Ishikawa (cell line): ENCODE data around the gene TUBB6.

ENCODE experiments used
- CEBPB ChIP-seq: IDR thresholded peaks from 2 replicates; pipeline ENCODE4 v1.6.1; 2012
- CREB1 ChIP-seq: IDR thresholded peaks from 2 replicates; pipeline ENCODE4 v1.6.1; 2012; ENCODE audit warnings: low read depth
- EGR1 ChIP-seq: IDR thresholded peaks from 2 replicates; pipeline ENCODE4 v1.6.1; 2012
- EP300 ChIP-seq: IDR thresholded peaks from 2 replicates; pipeline ENCODE4 v1.6.1; 2012; ENCODE audit warnings: borderline replicate concordance
- FOXM1 ChIP-seq: IDR thresholded peaks from 2 replicates; pipeline ENCODE4 v1.6.1; 2012; ENCODE audit warnings: low read depth, borderline replicate concordance
- MAX ChIP-seq: IDR thresholded peaks from 2 replicates; pipeline ENCODE4 v1.6.1; 2012
- NFIC ChIP-seq: IDR thresholded peaks from 2 replicates; pipeline ENCODE4 v1.6.1; 2012
- RAD21 ChIP-seq: IDR thresholded peaks from 2 replicates; pipeline ENCODE4 v1.6.1; 2012; ENCODE audit warnings: low read depth
- TAF1 ChIP-seq: IDR thresholded peaks from 2 replicates; pipeline ENCODE4 v1.6.1; 2012; ENCODE audit warnings: low read depth, mild to moderate bottlenecking
- TCF12 ChIP-seq: IDR thresholded peaks from 2 replicates; pipeline ENCODE4 v1.6.1; 2012; ENCODE audit warnings: low read depth
- TEAD4 ChIP-seq: IDR thresholded peaks from 2 replicates; pipeline ENCODE4 v1.6.1; 2012
- USF1 ChIP-seq: IDR thresholded peaks from 2 replicates; pipeline ENCODE4 v1.6.1; 2012
- YY1 ChIP-seq: IDR thresholded peaks from 2 replicates; pipeline ENCODE4 v1.6.1; 2012; ENCODE audit warnings: low read depth
- ZBTB7A ChIP-seq: IDR thresholded peaks from 2 replicates; pipeline ENCODE4 v1.6.1; 2012; ENCODE audit warnings: low read depth
- TF ChIP-seq, protein P1 (sequence below): IDR thresholded peaks from 2 replicates; pipeline ENCODE4 v1.6.1; 2012; ENCODE audit warnings: low read depth, mild to moderate bottlenecking

TUBB6 gene

DNA sequence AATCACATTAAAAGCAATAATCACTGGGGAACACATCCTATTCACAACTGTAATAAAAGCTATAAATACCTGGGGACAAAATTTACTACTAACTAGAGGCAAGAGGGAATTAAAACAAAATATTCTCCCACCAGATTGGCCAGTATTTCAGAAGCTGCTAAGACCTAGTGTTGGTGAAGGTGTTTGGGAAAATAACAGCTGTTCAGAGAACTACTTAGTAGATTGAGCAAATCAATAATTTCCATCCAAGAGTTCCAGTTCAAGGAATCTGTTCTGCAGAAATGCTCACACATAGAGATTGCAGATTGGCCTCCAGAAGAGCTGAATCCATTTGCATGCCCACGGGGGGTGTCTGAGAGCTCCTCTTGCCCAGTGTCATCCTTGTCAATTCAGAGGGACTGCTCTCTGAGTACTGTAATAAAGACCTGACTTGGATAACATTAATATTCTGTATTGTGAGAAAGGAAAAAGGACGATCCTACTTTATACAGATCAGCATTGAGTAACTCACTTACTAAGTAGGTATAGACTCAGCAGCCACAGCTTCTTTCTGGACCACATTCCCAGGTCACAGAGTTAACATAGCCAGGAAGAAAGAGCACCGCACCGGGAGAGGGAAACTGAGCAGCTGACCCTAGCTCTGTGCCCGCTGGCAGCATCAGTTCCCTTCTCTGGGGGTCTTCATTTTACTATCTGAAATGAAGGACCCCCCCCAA, 5.6 kb downstream of the TUBB6 start:
- no peak for TF ChIP-seq EP300
- no peak for TF ChIP-seq USF1
- no peak for TF ChIP-seq CREB1
- TF ChIP-seq CEBPB, result no peak
- TF ChIP-seq TEAD4, result no peak
- TF ChIP-seq, protein P1, sequence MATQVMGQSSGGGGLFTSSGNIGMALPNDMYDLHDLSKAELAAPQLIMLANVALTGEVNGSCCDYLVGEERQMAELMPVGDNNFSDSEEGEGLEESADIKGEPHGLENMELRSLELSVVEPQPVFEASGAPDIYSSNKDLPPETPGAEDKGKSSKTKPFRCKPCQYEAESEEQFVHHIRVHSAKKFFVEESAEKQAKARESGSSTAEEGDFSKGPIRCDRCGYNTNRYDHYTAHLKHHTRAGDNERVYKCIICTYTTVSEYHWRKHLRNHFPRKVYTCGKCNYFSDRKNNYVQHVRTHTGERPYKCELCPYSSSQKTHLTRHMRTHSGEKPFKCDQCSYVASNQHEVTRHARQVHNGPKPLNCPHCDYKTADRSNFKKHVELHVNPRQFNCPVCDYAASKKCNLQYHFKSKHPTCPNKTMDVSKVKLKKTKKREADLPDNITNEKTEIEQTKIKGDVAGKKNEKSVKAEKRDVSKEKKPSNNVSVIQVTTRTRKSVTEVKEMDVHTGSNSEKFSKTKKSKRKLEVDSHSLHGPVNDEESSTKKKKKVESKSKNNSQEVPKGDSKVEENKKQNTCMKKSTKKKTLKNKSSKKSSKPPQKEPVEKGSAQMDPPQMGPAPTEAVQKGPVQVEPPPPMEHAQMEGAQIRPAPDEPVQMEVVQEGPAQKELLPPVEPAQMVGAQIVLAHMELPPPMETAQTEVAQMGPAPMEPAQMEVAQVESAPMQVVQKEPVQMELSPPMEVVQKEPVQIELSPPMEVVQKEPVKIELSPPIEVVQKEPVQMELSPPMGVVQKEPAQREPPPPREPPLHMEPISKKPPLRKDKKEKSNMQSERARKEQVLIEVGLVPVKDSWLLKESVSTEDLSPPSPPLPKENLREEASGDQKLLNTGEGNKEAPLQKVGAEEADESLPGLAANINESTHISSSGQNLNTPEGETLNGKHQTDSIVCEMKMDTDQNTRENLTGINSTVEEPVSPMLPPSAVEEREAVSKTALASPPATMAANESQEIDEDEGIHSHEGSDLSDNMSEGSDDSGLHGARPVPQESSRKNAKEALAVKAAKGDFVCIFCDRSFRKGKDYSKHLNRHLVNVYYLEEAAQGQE, result no peak
- TF ChIP-seq YY1, result no peak
- TF ChIP-seq TCF12, result no peak
- TF ChIP-seq FOXM1, result no peak
- TF ChIP-seq RAD21, result no peak
- no peak for TF ChIP-seq NFIC
- no peak for TF ChIP-seq MAX
- TF ChIP-seq ZBTB7A, result no peak
- no peak for TF ChIP-seq TAF1
- TF ChIP-seq EGR1, result no peak

DNA sequence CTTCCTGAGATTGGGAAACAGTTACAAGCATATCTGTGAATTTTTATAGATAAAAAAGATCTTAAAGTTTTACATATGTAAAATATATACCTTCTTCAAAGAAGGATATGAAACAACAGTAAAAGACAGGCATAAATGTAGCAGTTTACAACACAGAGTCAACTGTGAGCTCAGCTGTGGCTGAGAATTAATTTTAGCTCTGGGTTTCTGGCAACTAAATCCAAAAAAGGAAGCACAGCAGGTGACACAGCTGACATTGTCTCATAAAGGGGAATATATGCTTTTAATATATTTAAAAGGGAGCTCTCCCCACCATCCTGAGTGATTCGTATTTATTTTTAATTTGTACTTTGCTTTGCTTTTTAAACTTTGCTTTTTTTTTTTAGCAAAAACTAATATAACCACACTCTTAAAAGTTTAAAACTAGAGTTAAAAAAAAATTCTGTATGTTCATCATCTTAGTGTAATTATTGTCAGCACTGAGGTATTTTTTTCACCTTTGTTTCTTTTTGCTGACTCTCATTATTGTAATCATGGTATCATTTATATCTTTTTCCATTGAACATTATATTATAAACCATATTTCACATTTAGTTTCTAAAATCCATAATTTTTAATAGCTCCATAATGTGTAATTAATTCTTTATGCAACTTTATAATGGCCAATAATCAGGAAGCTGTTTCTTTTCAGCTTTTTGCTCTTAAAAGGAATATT, 6.7 kb downstream of the TUBB6 start:
- TF ChIP-seq ZBTB7A, result no peak
- no peak for TF ChIP-seq USF1
- TF ChIP-seq, protein P1, result no peak
- no peak for TF ChIP-seq TCF12
- no peak for TF ChIP-seq YY1
- TF ChIP-seq EGR1, result no peak
- TF ChIP-seq MAX, result no peak
- TF ChIP-seq RAD21, result no peak
- no peak for TF ChIP-seq CREB1
- no peak for TF ChIP-seq TEAD4
- no peak for TF ChIP-seq CEBPB
- TF ChIP-seq FOXM1, result no peak
- no peak for TF ChIP-seq NFIC
- TF ChIP-seq TAF1, result no peak
- TF ChIP-seq EP300, result no peak

DNA sequence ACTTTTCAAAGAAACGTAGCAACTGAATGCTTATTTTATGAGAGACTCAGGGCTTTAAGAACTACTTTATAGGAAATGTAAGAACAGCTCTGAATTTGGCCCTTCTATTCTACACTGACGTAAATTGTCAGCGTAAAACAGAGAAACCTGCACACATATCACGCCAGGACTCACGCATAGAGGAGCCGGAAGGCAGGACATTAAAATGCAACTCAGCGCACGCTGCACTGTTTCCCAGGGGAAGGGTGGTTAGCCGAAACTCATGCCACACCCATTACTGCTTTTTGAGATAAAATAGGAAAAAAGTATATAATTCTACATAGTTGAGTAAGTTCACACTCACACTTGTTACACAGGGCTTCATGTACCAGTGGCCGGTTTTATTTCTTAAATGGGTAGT, 7.4 kb downstream of the TUBB6 start:
- TF ChIP-seq TEAD4 (no peak), MAX (no peak), CEBPB (no peak)

DNA sequence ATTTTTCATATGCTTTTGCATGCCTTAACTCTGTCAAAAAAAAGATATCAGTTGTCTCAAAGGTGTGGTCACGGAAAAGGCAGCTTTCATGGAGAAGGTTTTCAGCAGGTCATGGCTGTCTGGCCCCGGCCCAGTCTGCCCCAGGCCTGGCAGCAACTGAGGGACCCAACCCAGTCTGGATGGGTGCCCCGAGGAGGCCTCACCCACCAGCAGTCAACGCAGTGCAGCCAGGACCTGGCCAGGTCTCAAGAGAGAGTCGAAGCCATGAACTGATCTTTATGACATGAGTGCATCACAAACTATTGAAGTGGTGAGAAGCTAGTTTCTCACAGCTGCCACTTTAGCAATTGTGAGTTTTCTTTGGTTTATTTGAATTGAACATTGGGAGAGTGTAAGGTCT, 7.9 kb downstream of the TUBB6 start:
- TF ChIP-seq NFIC, result no peak
- TF ChIP-seq TAF1, result no peak
- no peak for TF ChIP-seq FOXM1
- TF ChIP-seq CEBPB, result no peak
- no peak for TF ChIP-seq MAX
- TF ChIP-seq TEAD4, result no peak
- no peak for TF ChIP-seq TCF12
- no peak for TF ChIP-seq USF1
- no peak for TF ChIP-seq ZBTB7A
- TF ChIP-seq EP300, result no peak
- TF ChIP-seq, protein P1, result no peak
